Liver (tissue), 4 donors: Measurements from ENCODE around the gene ATP1B2. TPM values are rescaled to one million over a fixed set of nuclear protein-coding genes. Genes with fewer than 3 reads are reported as not detected.

ENCODE experiments used
- polyA plus RNA-seq, 2 donors: library from polyadenylated mRNA; stranded (reverse) in 1 of 2; unstranded in 1 of 2; fragments of 200-250 nt in 1 of 2; fragments of >200 nt in 1 of 2; fragmentation: Nextera tagmentation in 1 of 2; extraction: Ambion mirVana in 1 of 2; gene quantifications; one replicate each; pipeline versions ENCODE4 v1.2.1 to v1.2.3, GENCODE V29; 2013 to 2015
- total RNA-seq, 2 donors: library from RNA; depleted of rRNA; stranded (reverse); fragments of >200 nt; gene quantifications; one replicate each; pipeline ENCODE4 v1.2.3, GENCODE V29; 2014
- donor health status: healthy.
- donor health status: healthy.
- donor health status: healthy.

Gene ATP1B2
- total and polyA plus RNA-seq, 4 donors, result 0.33 to 8.3 (median 2.0) TPM

Other genes with a start within 250 kb of the ATP1B2 start
- 100 to 1,000 TPM in 1 of 2 donors, 10 to 100 TPM in 1; 30.0 to 130 TPM for gene TMEM256, start 246.8 kb upstream of the ATP1B2 start, total RNA-seq
- 10 to 100 TPM; 95.6 to 99.8 TPM for gene TMEM256, start 246.8 kb upstream of the ATP1B2 start, polyA plus RNA-seq
- 1 to 10 TPM in 1 of 2 donors, under 1 TPM in 1; 0.47 to 1.3 TPM for gene NLGN2, start 243.1 kb upstream of the ATP1B2 start, total RNA-seq
- gene NLGN2, start 243.1 kb upstream of the ATP1B2 start, polyA plus RNA-seq, result 1 to 10 TPM in 1 of 2 donors, under 1 TPM in 1; 0.24 to 2.4 TPM
- not detected for gene SPEM1, start 230.6 kb upstream of the ATP1B2 start, total RNA-seq
- gene SPEM1, start 230.6 kb upstream of the ATP1B2 start, polyA plus RNA-seq, result not detected
- gene SPEM2, start 225.3 kb upstream of the ATP1B2 start, total RNA-seq, result not detected
- not detected for gene SPEM2, start 225.3 kb upstream of the ATP1B2 start, polyA plus RNA-seq
- gene SPEM3, start 222.1 kb upstream of the ATP1B2 start, total RNA-seq, result not detected
- gene SPEM3, start 222.1 kb upstream of the ATP1B2 start, polyA plus RNA-seq, result not detected
- gene TMEM102, start 215.5 kb upstream of the ATP1B2 start, total RNA-seq, result 1 to 10 TPM; 1.6 to 2.9 TPM
- gene TMEM102, start 215.5 kb upstream of the ATP1B2 start, polyA plus RNA-seq, result 1 to 10 TPM; 1.6 to 3.3 TPM
- gene FGF11, start 211.4 kb upstream of the ATP1B2 start, total RNA-seq, result under 1 TPM; 0.19 to 0.25 TPM
- under 1 TPM; 0.17 to 0.21 TPM for gene FGF11, start 211.4 kb upstream of the ATP1B2 start, polyA plus RNA-seq
- gene CHRNB1, start 205.9 kb upstream of the ATP1B2 start, total RNA-seq, result 1 to 10 TPM; 4.2 to 7.4 TPM
- gene CHRNB1, start 205.9 kb upstream of the ATP1B2 start, polyA plus RNA-seq, result 10 to 100 TPM in 1 of 2 donors, 1 to 10 TPM in 1; 7.0 to 11.5 TPM
- 1 to 10 TPM; 4.6 to 6.0 TPM for gene ZBTB4, start 171.3 kb upstream of the ATP1B2 start, total RNA-seq
- gene ZBTB4, start 171.3 kb upstream of the ATP1B2 start, polyA plus RNA-seq, result 1 to 10 TPM; 1.5 to 5.7 TPM
- gene SLC35G6, start 169.5 kb upstream of the ATP1B2 start, total RNA-seq, result not detected
- not detected for gene SLC35G6, start 169.5 kb upstream of the ATP1B2 start, polyA plus RNA-seq
- gene POLR2A, start 166.6 kb upstream of the ATP1B2 start, total RNA-seq, result 10 to 100 TPM; 53.5 to 54.4 TPM
- 10 to 100 TPM; 13.3 to 16.2 TPM for gene POLR2A, start 166.6 kb upstream of the ATP1B2 start, polyA plus RNA-seq
- gene TNFSF12, start 101.9 kb upstream of the ATP1B2 start, total RNA-seq, result 1 to 10 TPM; 4.2 to 5.7 TPM
- 10 to 100 TPM in 1 of 2 donors, 1 to 10 TPM in 1; 5.2 to 13.1 TPM for gene TNFSF12, start 101.9 kb upstream of the ATP1B2 start, polyA plus RNA-seq
- gene TNFSF13, start 92.2 kb upstream of the ATP1B2 start, total RNA-seq, result 1 to 10 TPM; 1.4 to 4.6 TPM
- gene TNFSF13, start 92.2 kb upstream of the ATP1B2 start, polyA plus RNA-seq, result 1 to 10 TPM; 4.4 to 9.3 TPM
- 10 to 100 TPM; 21.3 to 29.2 TPM for gene SENP3, start 89.0 kb upstream of the ATP1B2 start, total RNA-seq
- gene SENP3, start 89.0 kb upstream of the ATP1B2 start, polyA plus RNA-seq, result 10 to 100 TPM in 1 of 2 donors, 1 to 10 TPM in 1; 4.9 to 18.2 TPM
- gene CD68, start 71.3 kb upstream of the ATP1B2 start, total RNA-seq, result 10 to 100 TPM; 15.8 to 50.4 TPM
- 10 to 100 TPM; 14.2 to 88.6 TPM for gene CD68, start 71.3 kb upstream of the ATP1B2 start, polyA plus RNA-seq
- gene MPDU1, start 67.1 kb upstream of the ATP1B2 start, total RNA-seq, result 100 to 1,000 TPM in 1 of 2 donors, 10 to 100 TPM in 1; 71.6 to 111 TPM
- 100 to 1,000 TPM in 1 of 2 donors, 10 to 100 TPM in 1; 55.3 to 136 TPM for gene MPDU1, start 67.1 kb upstream of the ATP1B2 start, polyA plus RNA-seq
- under 1 TPM in 1 of 2 donors, not detected in 1; 0.17 TPM for gene SOX15, start 60.8 kb upstream of the ATP1B2 start, total RNA-seq
- gene SOX15, start 60.8 kb upstream of the ATP1B2 start, polyA plus RNA-seq, result under 1 TPM; 0.06 to 0.33 TPM
- gene FXR2, start 36.0 kb upstream of the ATP1B2 start, total RNA-seq, result 10 to 100 TPM; 12.4 to 18.3 TPM
- 10 to 100 TPM in 1 of 2 donors, 1 to 10 TPM in 1; 6.8 to 17.2 TPM for gene FXR2, start 36.0 kb upstream of the ATP1B2 start, polyA plus RNA-seq
- gene SAT2, start 23.1 kb upstream of the ATP1B2 start, total RNA-seq, result 10 to 100 TPM; 25.9 to 53.8 TPM
- 100 to 1,000 TPM; 158 to 181 TPM for gene SAT2, start 23.1 kb upstream of the ATP1B2 start, polyA plus RNA-seq
- 10 to 100 TPM in 1 of 2 donors, 1 to 10 TPM in 1; 3.5 to 15.3 TPM for gene SHBG, start 20.8 kb upstream of the ATP1B2 start, total RNA-seq
- 10 to 100 TPM; 29.0 to 61.6 TPM for gene SHBG, start 20.8 kb upstream of the ATP1B2 start, polyA plus RNA-seq
- 10 to 100 TPM; 12.3 to 18.4 TPM for gene TP53, start 36.6 kb downstream of the ATP1B2 start, total RNA-seq
- 10 to 100 TPM in 1 of 2 donors, 1 to 10 TPM in 1; 8.3 to 13.0 TPM for gene TP53, start 36.6 kb downstream of the ATP1B2 start, polyA plus RNA-seq
- gene WRAP53, start 37.6 kb downstream of the ATP1B2 start, total RNA-seq, result 1 to 10 TPM; 1.8 to 3.3 TPM
- gene WRAP53, start 37.6 kb downstream of the ATP1B2 start, polyA plus RNA-seq, result 1 to 10 TPM; 2.3 to 3.0 TPM
- gene EFNB3, start 54.3 kb downstream of the ATP1B2 start, total RNA-seq, result under 1 TPM; 0.33 to 0.50 TPM
- under 1 TPM; 0.19 to 0.80 TPM for gene EFNB3, start 54.3 kb downstream of the ATP1B2 start, polyA plus RNA-seq
- gene DNAH2, start 66.8 kb downstream of the ATP1B2 start, total RNA-seq, result under 1 TPM; under 0.01 to 0.25 TPM
- under 1 TPM; 0.03 to 0.07 TPM for gene DNAH2, start 66.8 kb downstream of the ATP1B2 start, polyA plus RNA-seq
- gene KDM6B, start 183.3 kb downstream of the ATP1B2 start, total RNA-seq, result 10 to 100 TPM in 1 of 2 donors, 1 to 10 TPM in 1; 3.5 to 11.5 TPM
- gene KDM6B, start 183.3 kb downstream of the ATP1B2 start, polyA plus RNA-seq, result 1 to 10 TPM; 2.5 to 3.2 TPM
- gene TMEM88, start 204.1 kb downstream of the ATP1B2 start, total RNA-seq, result 1 to 10 TPM in 1 of 2 donors, under 1 TPM in 1; 0.65 to 4.0 TPM
- 1 to 10 TPM; 3.3 to 4.6 TPM for gene TMEM88, start 204.1 kb downstream of the ATP1B2 start, polyA plus RNA-seq
- 10 to 100 TPM; 24.3 to 72.0 TPM for gene NAA38, start 206.6 kb downstream of the ATP1B2 start, total RNA-seq
- gene NAA38, start 206.6 kb downstream of the ATP1B2 start, polyA plus RNA-seq, result 100 to 1,000 TPM in 1 of 2 donors, 10 to 100 TPM in 1; 41.6 to 118 TPM
- gene CYB5D1, start 207.1 kb downstream of the ATP1B2 start, total RNA-seq, result 10 to 100 TPM in 1 of 2 donors, 1 to 10 TPM in 1; 4.4 to 12.0 TPM
- gene CYB5D1, start 207.1 kb downstream of the ATP1B2 start, polyA plus RNA-seq, result 1 to 10 TPM; 2.5 to 8.8 TPM
- gene CHD3, start 237.9 kb downstream of the ATP1B2 start, total RNA-seq, result 10 to 100 TPM; 11.0 to 14.4 TPM
- 1 to 10 TPM; 1.9 to 3.4 TPM for gene CHD3, start 237.9 kb downstream of the ATP1B2 start, polyA plus RNA-seq